Measurements from ENCODE around the gene MAN2B1. TPM values are rescaled to one million over a fixed set of nuclear protein-coding genes. Genes with fewer than 3 reads are reported as not detected.

Gene MAN2B1
- total and polyA plus RNA-seq, 4 donors = 38.7 to 160 (median 105) TPM

DNA sequence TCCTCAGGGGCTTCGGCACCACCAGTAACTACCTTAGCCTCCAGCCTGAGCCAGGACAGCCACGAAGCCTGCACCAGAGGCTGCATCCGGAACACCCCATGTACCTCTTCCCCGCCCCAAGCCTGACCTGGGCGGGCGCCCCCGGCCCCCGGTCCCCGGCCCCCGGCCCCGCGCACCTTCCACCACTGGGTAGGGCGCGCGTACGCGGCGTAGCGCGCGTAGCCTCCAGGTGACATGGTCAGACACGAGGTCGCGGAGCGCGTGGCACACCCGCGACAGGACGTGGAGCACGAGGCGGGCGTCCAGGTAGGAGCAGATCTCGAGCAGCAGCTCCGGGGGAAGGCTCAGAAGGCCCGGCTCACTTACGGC lies 29.4 kb upstream of the MAN2B1 start:
- no peaks in the 10 kb centered on the region for H3K27me3 ChIP-seq (ENCODE audit: control insufficient read depth in 3 of 3, insufficient read depth in 3 of 3, low read length in 2 of 3)
- peak overlapping the region in 1 of 2 donors; percentile 80 for H3K27ac ChIP-seq (ENCODE audit: low read depth in 1 of 2, low read length in 1 of 2)
- no peak overlapping the region for H3K9ac ChIP-seq (ENCODE audit: insufficient read depth in 1 of 2, low read length in 2 of 2)
- TF ChIP-seq, protein P1, sequence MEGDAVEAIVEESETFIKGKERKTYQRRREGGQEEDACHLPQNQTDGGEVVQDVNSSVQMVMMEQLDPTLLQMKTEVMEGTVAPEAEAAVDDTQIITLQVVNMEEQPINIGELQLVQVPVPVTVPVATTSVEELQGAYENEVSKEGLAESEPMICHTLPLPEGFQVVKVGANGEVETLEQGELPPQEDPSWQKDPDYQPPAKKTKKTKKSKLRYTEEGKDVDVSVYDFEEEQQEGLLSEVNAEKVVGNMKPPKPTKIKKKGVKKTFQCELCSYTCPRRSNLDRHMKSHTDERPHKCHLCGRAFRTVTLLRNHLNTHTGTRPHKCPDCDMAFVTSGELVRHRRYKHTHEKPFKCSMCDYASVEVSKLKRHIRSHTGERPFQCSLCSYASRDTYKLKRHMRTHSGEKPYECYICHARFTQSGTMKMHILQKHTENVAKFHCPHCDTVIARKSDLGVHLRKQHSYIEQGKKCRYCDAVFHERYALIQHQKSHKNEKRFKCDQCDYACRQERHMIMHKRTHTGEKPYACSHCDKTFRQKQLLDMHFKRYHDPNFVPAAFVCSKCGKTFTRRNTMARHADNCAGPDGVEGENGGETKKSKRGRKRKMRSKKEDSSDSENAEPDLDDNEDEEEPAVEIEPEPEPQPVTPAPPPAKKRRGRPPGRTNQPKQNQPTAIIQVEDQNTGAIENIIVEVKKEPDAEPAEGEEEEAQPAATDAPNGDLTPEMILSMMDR (IDR thresholded peaks at IDR 0.05; ENCODE audit: control extremely low read depth, extremely low read depth) = no peak
- H3K4me1 ChIP-seq (ENCODE audit: control insufficient read depth in 5 of 5, insufficient read depth in 5 of 5, low read length in 5 of 5) = peaks cover 0 to 9% (median 3%) of the 10 kb centered on the region in 5 donors
- 4% methylated on average over 36 of the region's 36 CpGs for WGBS, 2 donors
- ATAC-seq (ENCODE audit: insufficient read depth, low FRiP score) (peak; percentile 3), DNase-seq (no peak)
- H3K4me3 ChIP-seq = peak overlapping the region; percentile 92
- H3K36me3 ChIP-seq (ENCODE audit: control insufficient read depth in 4 of 4, insufficient read depth in 4 of 4, low read length in 4 of 4) = peaks cover 1 to 17% (median 5%) of the 10 kb centered on the region in 4 donors
- H3K9me3 ChIP-seq (ENCODE audit: control insufficient read depth in 4 of 4, insufficient read depth in 3 of 4, low read length in 3 of 4) = no peaks in the 10 kb centered on the region

DNA sequence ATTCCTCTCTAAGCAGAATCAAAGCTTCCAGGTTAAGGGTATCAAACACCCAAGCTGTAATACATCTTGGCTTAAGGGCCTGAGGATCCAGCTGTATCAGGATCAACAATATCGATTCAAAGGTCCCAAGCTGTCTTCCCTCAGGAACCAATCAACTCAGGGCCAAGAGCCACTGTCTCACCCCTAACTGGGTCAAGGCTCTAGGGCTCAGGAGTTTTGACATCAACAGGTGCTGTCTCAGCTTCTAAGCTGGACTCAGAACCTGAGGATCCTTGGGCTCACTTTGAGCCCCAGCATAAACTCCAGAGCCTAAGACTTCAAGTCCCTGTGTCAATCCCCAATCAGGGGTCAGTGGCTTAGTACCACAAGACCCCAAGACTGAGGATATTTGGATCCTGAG lies 29.0 kb upstream of the MAN2B1 start:
- no peak overlapping the region for H3K27ac ChIP-seq (ENCODE audit: low read depth in 1 of 2, low read length in 1 of 2)
- no peaks in the 10 kb centered on the region for H3K27me3 ChIP-seq (ENCODE audit: control insufficient read depth in 3 of 3, insufficient read depth in 3 of 3, low read length in 2 of 3)
- H3K4me1 ChIP-seq (ENCODE audit: control insufficient read depth in 5 of 5, insufficient read depth in 5 of 5, low read length in 5 of 5) = peaks cover 0 to 9% (median 3%) of the 10 kb centered on the region in 5 donors
- TF ChIP-seq, protein P1 (IDR thresholded peaks at IDR 0.05; ENCODE audit: control extremely low read depth, extremely low read depth) = no peak
- H3K36me3 ChIP-seq (ENCODE audit: control insufficient read depth in 4 of 4, insufficient read depth in 4 of 4, low read length in 4 of 4) = peaks cover 0 to 12% (median 5%) of the 10 kb centered on the region in 4 donors
- H3K9ac ChIP-seq (ENCODE audit: insufficient read depth in 1 of 2, low read length in 2 of 2) = no peak overlapping the region
- WGBS, 2 donors = 87 to 93% methylated on average over 1 of the region's 1 CpG
- no peak overlapping the region for H3K4me3 ChIP-seq
- H3K9me3 ChIP-seq (ENCODE audit: control insufficient read depth in 4 of 4, insufficient read depth in 3 of 4, low read length in 3 of 4) = no peaks in the 10 kb centered on the region
- DNase-seq (no peak), ATAC-seq (ENCODE audit: insufficient read depth, low FRiP score) (no peak)

DNA sequence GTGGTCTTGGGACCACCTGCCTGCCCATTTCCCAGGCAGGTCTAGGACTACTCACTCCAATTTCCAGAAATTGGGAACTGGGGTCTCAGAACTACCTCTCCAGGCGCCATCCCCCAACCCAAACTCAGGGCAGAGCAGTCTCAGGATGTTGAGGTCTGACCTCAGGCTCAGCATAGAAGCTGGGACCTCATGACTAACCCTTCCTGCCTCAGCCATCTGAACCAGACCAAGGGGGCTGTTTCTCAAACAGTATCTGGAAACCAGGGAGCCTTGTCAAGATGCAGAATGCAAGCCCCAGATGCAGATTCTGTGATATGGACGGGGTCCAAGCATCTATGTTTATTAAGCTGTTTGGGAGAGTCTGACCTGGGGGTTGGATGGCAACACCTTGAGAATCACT lies 28.6 kb upstream of the MAN2B1 start:
- Histone ChIP-seq H3K27ac (ENCODE audit: low read depth in 1 of 2, low read length in 1 of 2) (no peak overlapping the region), H3K9me3 (ENCODE audit: control insufficient read depth in 4 of 4, insufficient read depth in 3 of 4, low read length in 3 of 4) (no peaks in the 10 kb centered on the region), H3K27me3 (ENCODE audit: control insufficient read depth in 3 of 3, insufficient read depth in 3 of 3, low read length in 2 of 3) (no peaks in the 10 kb centered on the region), H3K9ac (ENCODE audit: insufficient read depth in 1 of 2, low read length in 2 of 2) (no peak overlapping the region), H3K4me3 (no peak overlapping the region), H3K4me1 (ENCODE audit: control insufficient read depth in 5 of 5, insufficient read depth in 5 of 5, low read length in 5 of 5) (peaks cover 0 to 9% (median 3%) of the 10 kb centered on the region in 5 donors), H3K36me3 (ENCODE audit: control insufficient read depth in 4 of 4, insufficient read depth in 4 of 4, low read length in 4 of 4) (peaks cover 0 to 10% (median 3%) of the 10 kb centered on the region in 4 donors)
- no peak for ATAC-seq (ENCODE audit: insufficient read depth, low FRiP score)
- DNase-seq = no peak
- TF ChIP-seq, protein P1 (IDR thresholded peaks at IDR 0.05; ENCODE audit: control extremely low read depth, extremely low read depth) = no peak
- 74 to 83% methylated on average over 2 of the region's 2 CpGs for WGBS, 2 donors

DNA sequence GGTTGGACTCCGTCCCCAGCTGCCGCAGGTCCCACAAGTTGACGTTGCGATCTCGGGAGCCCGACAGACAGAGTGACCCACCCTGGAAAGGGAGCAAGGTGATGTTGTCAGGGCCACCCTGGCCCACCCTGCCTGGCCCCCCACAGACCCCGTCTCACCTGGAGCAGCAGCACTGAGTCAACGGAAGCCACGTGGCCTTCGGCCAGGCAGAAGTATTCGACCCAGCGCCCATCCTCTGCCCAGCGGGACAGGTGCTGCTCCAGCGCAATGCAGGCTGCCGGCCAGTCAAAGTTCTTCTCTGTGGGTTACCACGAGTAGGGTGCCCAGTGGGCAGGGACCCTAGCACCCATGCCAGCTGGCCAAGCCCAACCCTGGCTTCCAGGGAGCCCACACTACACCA lies 28.1 kb upstream of the MAN2B1 start:
- Histone ChIP-seq H3K27me3 (ENCODE audit: control insufficient read depth in 3 of 3, insufficient read depth in 3 of 3, low read length in 2 of 3) (no peaks in the 10 kb centered on the region), H3K36me3 (ENCODE audit: control insufficient read depth in 4 of 4, insufficient read depth in 4 of 4, low read length in 4 of 4) (peaks cover 0 to 8% (median 3%) of the 10 kb centered on the region in 4 donors), H3K4me3 (no peak overlapping the region), H3K9me3 (ENCODE audit: control insufficient read depth in 4 of 4, insufficient read depth in 3 of 4, low read length in 3 of 4) (no peaks in the 10 kb centered on the region), H3K9ac (ENCODE audit: insufficient read depth in 1 of 2, low read length in 2 of 2) (no peak overlapping the region), H3K27ac (ENCODE audit: low read depth in 1 of 2, low read length in 1 of 2) (no peak overlapping the region), H3K4me1 (ENCODE audit: control insufficient read depth in 5 of 5, insufficient read depth in 5 of 5, low read length in 5 of 5) (peaks cover 0 to 9% (median 3%) of the 10 kb centered on the region in 5 donors)
- TF ChIP-seq, protein P1 (IDR thresholded peaks at IDR 0.05; ENCODE audit: control extremely low read depth, extremely low read depth) = no peak
- WGBS, 2 donors = 90 to 94% methylated on average over 16 of the region's 16 CpGs
- DNase-seq (no peak), ATAC-seq (ENCODE audit: insufficient read depth, low FRiP score) (no peak)

Data from lung (tissue), 12 donors.